ENCODE results near the gene MAN2B2.

The MAN2B2 gene

GRCh38 chr4:6568148-6568547 is 6.8 kb upstream of the MAN2B2 start:
- no peak for DNase-seq (ENCODE audit: low read depth in 2 of 2)

GRCh38 chr4:6568689-6569332 is 6.2 kb upstream of the MAN2B2 start:
- DNase-seq (ENCODE audit: low read depth in 2 of 2) = no peak

GRCh38 chr4:6571608-6572007 is 3.4 kb upstream of the MAN2B2 start:
- DNase-seq (ENCODE audit: low read depth in 2 of 2) = no peak

GRCh38 chr4:6573551-6573950 is 1.4 kb upstream of the MAN2B2 start:
- DNase-seq (ENCODE audit: low read depth in 2 of 2) = no peak

GRCh38 chr4:6573986-6574746 is 823 bp upstream of the MAN2B2 start:
- no peak for DNase-seq (ENCODE audit: low read depth in 2 of 2)

GRCh38 chr4:6575503-6576240 is 683 bp downstream of the MAN2B2 start:
- DNase-seq (ENCODE audit: low read depth in 2 of 2) = no peak

- DNase-seq (ENCODE audit: low read depth in 2 of 2) = no peak
Observed at GRCh38 chr4:6576512-6576911, 1.5 kb downstream of the MAN2B2 start.

GRCh38 chr4:6576932-6577331 is 1.9 kb downstream of the MAN2B2 start:
- DNase-seq (ENCODE audit: low read depth in 2 of 2) = no peak

GRCh38 chr4:6577409-6577808 is 2.4 kb downstream of the MAN2B2 start:
- no peak for DNase-seq (ENCODE audit: low read depth in 2 of 2)

GRCh38 chr4:6578221-6578620 is 3.2 kb downstream of the MAN2B2 start:
- no peak for DNase-seq (ENCODE audit: low read depth in 2 of 2)

GRCh38 chr4:6580353-6580752 is 5.4 kb downstream of the MAN2B2 start:
- no peak for DNase-seq (ENCODE audit: low read depth in 2 of 2)

- no peak for DNase-seq (ENCODE audit: low read depth in 2 of 2)
Observed at GRCh38 chr4:6581566-6582121, 6.7 kb downstream of the MAN2B2 start.

GRCh38 chr4:6582889-6583490 is 8.0 kb downstream of the MAN2B2 start:
- DNase-seq (ENCODE audit: low read depth in 2 of 2) = no peak

- DNase-seq (ENCODE audit: low read depth in 2 of 2) = no peak
Observed at GRCh38 chr4:6584865-6585264, 9.9 kb downstream of the MAN2B2 start.

- DNase-seq (ENCODE audit: low read depth in 2 of 2) = no peak
Observed at GRCh38 chr4:6586715-6587325, 11.8 kb downstream of the MAN2B2 start.

- no peak for DNase-seq (ENCODE audit: low read depth in 2 of 2)
Observed at GRCh38 chr4:6589444-6589843, 14.5 kb downstream of the MAN2B2 start.

- no peak for DNase-seq (ENCODE audit: low read depth in 2 of 2)
Observed at GRCh38 chr4:6591313-6591712, 16.3 kb downstream of the MAN2B2 start.

- DNase-seq (ENCODE audit: low read depth in 2 of 2) = no peak
Observed at GRCh38 chr4:6591781-6592180, 16.8 kb downstream of the MAN2B2 start.

GRCh38 chr4:6592804-6593563 is 18.0 kb downstream of the MAN2B2 start:
- DNase-seq (ENCODE audit: low read depth in 2 of 2) = no peak

- DNase-seq (ENCODE audit: low read depth in 2 of 2) = no peak
Observed at GRCh38 chr4:6594341-6594740, 19.4 kb downstream of the MAN2B2 start.

GRCh38 chr4:6594826-6595355 is 19.9 kb downstream of the MAN2B2 start:
- DNase-seq (ENCODE audit: low read depth in 2 of 2) = no peak
